ENCODE results near the gene CCDC6.
"Not testable (repeated sequence)": the region's sequence is repeated elsewhere in the genome, so short reads cannot be mapped to it uniquely, and the experiment has no call there.

Gene CCDC6

GRCh38 chr10:59905731-59906416 is 482 bp downstream of the CCDC6 start:
- DNase-seq (ENCODE audit: low read depth): no peak

DNA sequence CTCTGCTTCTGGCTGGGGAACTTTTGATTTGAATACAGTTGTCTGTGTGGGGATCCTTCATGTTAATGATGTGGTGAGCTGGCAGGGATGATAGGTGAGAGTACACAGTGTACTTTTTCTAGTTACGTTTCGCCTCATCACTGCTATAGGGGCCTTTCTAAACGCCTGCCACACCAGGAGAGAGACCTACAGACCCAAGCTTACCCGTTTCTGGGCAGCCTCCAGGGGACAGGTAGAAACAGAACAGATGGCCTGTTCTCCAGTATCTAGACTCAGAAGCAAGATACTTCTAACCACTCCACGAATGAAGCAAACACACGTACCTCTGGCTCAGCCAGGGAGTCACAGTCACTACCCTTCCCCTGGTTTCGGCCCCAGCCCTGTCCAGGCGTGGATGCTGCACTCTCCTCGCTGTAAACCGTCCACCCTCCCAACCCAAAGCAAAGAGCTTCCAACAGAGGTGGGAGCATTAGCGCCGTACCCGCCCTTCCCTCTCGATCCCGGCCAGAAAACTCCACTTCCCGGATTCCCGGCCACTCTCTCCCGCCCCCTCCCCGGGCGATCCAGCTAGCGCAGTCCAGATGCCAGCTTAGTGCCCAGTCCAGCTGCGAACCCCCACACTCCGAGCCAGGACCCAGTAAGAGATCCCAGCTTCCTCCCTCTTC is 1.2 kb downstream of the CCDC6 start:
- no peak for DNase-seq (ENCODE audit: low read depth)

DNA sequence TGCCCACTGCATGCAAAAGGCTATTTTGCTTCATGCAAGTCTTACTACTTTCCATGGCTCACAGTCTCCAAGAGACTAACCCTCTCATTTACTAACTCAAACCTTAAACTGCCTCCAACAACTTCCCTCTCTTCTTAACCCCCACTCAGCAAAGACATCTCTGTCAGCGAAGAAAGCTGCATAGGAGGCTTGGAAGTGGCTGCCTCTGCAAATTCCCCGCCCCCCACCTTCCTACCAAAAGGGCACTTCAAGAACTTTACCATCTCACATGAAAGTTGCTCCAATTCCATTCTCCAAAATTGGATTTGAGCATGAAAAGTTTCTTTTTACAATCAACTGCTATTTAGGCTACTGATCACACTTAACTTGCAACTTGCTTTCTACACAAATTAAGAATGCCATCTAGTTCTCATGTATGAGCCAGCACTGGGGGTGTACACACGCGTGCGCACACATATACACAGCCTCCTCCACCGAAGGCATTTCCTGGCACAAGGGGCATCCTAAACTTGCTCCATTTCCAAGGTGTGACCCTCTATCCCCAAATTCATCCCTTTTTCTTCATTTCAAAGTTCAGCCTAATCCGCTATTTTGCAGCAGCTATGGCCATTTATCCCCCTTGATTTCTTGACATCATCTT is 1.8 kb downstream of the CCDC6 start:
- no peak for DNase-seq (ENCODE audit: low read depth)

DNA sequence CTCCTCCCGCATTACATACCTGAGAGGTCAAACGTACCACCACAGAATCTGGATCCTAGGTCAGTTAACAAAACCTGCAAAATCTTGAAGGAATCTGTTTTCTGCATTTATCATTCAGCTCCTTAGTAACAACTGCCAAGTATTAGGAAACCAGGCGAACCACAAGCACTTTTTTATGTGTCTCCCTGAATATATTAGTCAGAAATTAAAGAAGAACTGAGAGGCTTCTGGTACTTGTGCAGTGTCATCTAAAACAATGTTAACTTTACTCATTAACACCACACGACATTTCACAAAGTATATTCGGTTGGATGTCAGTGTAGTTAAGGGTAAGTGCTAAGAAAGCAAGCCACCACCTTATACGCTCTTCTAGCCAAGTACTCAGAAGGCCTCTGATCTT is 2.5 kb downstream of the CCDC6 start:
- no peak for DNase-seq (ENCODE audit: low read depth)

DNA sequence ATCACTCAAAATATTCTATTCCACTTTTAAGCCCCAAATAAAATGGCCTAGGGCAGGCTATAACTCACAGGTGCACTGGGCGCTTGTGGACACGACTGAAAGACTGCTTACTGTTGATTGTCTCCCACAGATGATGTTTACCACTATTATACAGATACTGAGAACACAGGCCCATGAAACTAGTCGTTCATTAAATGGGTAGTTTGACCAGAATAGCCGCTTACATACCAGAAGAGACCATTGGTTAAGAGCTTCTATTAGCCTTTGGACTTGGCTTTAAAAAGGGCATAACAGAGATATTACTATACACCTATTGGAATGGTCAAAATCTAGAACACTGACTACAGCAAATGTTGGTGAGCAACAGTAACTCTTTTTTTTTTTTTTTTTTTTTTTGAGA is 4.3 kb downstream of the CCDC6 start:
- DNase-seq (ENCODE audit: low read depth): no peak

DNA sequence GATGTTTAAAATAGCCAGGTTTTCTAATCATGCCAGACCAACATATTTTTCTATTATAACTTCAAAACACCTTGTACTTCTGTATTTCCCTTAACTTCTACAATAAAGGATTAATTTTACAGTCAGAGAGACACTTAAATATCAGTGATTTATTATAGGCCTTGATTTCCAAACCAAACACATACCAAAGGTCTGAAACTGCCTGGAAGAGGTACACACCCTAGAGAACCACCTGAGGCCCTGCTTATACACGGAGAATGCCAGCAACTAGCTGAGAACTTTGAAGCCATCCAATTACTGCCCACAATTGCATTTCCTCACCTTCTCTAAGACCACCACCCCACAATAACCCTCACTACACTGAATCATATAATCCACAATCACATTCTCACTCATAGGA is 4.9 kb downstream of the CCDC6 start:
- no peak for DNase-seq (ENCODE audit: low read depth)

DNA sequence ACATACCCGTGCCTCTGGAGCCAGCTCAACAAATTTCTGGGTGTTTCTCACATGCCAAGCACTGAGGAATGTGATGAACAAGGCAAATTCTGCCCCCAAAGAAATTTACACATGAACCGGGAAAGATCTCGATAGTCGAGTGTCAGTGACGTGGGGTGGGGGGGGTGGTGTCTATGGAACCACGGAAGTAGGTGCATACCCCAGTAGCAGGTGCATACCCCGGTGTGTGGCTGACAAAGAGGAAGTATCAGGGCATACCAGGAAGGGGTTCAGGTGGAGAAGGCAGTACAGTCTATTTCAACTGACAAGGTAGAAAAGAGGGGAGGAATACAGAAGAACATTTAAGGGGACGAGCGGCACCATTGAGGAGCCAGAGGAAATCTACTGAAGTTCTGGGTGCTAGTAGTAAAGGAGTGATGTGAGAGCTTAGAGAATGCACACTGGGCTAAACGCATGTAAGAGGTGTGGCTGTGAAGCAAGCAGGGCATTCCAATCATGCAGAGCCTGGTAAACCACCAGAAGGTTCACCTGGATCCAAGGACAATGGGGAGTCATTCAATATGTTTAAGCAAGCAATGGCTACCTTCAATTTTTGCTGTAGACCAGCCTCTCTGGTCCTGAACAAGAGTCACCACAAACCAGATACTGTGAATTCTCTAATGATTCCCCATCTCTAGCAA is 6.2 kb downstream of the CCDC6 start:
- no peak for DNase-seq (ENCODE audit: low read depth)

DNA sequence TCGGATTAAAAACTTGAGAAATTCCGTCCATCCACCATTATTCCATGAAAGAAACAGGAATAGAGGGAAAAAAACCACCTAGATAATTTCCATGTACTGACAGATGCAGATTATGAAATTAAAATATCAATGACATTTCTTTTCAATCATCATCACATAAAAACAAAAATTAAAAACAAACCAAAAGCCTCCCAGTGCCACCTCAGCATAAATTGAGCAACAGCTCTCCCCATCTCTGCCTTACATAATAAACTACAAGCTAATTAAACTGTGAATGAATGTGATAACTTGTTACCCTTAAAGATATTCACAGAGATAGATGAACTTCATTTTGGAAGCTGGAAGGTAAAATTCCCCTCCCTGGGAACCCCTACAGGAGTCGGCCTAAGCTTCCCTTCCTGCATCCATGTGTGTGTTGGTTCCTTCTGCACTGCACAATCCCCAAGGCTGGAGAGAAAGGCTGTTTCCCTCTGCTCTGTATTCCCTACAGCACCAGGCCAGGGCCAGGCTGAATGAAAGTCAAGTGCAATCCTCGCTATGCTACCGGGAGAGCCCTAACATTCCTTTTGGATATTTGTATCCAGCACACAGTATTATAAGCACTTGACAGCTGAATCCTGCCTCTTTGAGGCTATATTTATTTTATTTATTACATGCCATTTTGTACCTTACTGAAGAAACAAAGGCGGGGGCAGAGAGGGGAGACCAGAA is 8.1 kb downstream of the CCDC6 start:
- no peak for DNase-seq (ENCODE audit: low read depth)

DNA sequence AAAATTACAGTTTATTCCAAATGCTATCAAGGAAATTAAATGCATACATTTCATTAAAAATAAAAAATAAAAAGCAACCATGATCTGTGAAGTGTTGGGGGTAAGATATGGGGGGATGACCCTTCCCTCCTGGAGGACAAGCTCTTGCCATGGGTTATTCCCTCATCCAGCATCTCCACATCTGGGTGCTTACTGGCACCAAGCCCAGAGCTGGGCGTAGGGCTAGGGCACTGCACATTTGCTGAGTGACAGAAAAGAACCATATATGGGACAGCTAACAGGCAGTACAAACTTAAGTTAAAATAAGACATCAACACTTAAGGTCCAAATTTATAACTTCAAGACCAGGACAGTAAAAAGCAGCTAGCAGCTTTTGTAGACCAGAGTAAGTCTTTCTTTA is 10.2 kb downstream of the CCDC6 start:
- no peak for DNase-seq (ENCODE audit: low read depth)

DNA sequence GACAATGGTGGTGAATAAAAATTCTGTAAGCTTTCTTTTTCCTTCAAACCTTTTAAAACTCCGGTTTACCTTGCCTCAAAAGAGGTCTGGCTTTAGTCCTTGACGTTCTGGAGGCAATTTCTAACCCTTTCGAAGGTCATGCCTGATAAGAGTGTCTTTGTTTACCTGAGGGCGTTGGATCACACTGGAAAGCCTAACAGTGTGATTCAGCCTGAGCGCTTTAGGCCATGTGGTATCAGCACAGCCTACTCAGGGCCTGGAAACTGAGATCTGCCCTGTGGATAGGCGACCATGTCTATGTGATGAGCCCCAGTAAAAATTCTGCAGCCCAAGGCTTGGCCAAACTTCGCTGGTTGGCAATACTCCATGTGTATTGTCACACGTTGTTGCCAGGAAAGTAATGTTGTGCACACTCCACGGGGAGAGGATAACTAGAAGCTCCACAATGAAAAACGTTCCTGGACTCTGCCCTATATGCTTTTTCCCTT is 10.7 kb downstream of the CCDC6 start:
- no peak for DNase-seq (ENCODE audit: low read depth)

- no peak for DNase-seq (ENCODE audit: low read depth)
Observed at GRCh38 chr10:59894114-59894513, 12.2 kb downstream of the CCDC6 start.

GRCh38 chr10:59892697-59893096 is 13.7 kb downstream of the CCDC6 start:
- DNase-seq (ENCODE audit: low read depth): no peak

GRCh38 chr10:59891936-59892335 is 14.4 kb downstream of the CCDC6 start:
- DNase-seq (ENCODE audit: low read depth): no peak

DNA sequence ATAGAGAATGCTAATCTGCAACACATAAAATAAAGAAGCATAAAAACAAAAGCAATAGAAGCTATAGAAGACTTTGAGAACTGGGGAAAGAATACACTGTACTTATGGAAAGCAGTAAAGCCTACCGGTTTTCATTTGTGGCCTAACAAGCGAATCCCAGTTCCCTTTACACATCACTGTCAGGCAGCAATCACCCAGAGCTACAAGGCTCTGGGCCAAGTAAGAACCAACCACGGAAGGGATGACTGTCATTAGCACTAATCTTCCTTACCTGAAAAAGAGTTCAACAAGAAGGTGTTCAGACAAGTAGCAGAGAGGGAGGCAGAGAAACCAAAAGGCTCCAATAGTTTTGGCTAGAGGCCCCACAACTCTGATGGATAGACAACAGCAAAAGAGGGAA is 15.0 kb downstream of the CCDC6 start:
- no peak for DNase-seq (ENCODE audit: low read depth)

- no peak for DNase-seq (ENCODE audit: low read depth)
Observed at GRCh38 chr10:59888781-59889435, 17.4 kb downstream of the CCDC6 start.

DNA sequence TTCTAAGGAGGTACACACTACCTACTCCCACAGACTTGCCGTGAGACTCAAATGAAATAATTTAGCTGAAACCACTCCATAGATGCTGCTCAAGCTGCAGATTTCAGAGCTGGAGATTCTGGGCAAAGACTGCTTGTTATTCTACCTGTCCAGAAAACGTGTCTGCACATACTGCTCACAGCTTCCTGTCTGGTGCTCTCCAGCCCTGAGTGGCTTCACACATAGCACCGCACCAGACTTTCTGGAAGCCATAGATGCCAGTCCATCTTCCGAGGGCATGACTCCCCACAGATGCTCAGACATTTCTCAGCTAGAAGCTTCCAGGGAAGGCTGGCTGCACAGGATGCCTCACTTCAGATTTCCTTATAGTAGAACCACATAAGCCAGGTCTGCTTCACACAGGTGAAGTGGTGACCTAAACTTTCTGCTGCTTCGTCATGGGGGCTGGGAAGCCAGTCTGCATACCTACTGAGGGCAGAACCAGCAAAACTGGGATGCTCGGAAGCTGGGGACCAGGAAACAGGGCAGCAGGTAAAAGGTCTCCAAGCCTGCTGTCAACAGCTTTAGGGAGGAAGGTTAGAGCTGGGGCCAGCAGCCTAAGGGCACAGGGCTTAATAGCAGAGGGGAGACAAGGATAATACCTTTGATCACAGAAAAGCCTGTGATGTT is 18.2 kb downstream of the CCDC6 start:
- no peak for DNase-seq (ENCODE audit: low read depth)

DNA sequence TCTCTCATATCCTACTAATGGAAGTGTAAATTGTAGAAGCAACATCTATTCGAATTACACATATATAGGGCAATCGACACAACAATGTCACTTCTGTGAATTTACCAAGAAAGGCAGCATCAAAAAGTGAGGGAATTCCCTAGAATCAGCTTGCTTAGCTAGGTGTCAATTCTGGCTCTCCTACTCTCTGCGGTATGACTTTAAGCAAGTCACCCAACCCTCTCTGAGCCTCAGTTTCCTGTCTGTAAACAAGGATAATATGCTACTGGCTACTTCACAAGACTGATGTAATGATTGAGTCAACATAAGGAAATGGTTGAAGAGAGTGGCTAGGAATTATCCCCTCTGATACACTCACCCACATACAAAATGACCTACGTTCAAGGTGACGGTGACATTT is 19.4 kb downstream of the CCDC6 start:
- no peak for DNase-seq (ENCODE audit: low read depth)

DNA sequence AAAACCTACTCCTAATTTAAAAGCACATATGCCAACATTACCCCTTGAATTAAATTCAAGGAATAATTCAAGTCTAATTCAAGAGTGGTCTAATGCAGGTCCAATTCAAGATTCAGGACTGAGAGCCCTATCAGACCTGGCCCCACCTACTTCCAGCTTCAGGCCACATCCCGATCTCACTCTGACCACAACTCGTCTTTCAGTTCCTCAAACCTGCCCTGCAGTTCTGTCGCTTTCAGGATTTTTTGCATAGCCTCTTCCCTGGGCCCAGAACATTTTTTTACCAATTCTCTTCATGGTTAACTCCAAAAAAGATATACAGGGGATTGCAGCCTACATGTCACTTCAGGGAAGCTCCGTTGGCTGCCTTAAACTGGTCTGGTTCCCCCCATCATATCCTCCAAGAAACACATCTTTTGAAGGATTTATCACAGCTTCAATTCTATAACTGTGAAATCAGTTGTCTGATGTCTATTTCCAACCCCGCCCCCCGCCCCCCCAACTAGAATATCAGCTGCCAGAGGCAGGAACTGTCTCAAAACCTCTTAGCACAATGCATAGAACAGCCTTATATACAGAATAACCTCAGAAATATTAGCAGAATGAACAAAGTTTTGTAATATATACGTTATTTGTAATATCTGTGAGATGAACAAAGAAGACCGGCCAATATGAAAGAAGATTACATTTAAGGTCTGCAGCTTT is 20.8 kb downstream of the CCDC6 start:
- no peak for DNase-seq (ENCODE audit: low read depth)

DNA sequence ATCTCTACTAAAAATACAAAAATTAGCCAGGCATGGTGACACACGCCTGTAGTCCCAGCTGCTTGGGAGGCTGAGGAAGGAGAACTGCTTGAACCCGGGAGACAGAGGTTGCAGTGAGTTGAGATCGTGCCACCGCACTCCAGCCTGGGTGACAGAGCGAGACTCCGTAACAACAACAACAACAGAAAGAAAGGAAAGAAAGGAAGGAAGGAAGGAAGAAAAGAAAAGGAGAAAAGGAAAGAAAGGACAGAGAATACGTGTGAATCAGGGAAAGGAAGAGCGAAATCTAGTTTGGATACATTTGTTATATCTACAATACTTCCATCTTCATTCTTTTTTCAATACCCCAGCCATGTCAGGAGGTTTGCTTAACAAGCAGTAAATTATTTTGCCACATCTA is 21.5 kb downstream of the CCDC6 start:
- not testable (repeated sequence) for DNase-seq (ENCODE audit: low read depth)

GRCh38 chr10:59881640-59882039 is 24.7 kb downstream of the CCDC6 start:
- no peak for DNase-seq (ENCODE audit: low read depth)

Measured in HS-27A (cell line).